GOT3 (cell line): ENCODE results near the gene B2M.
A peak's percentile ranks its signal among the peaks of the same experiment; 100 is the strongest.
"Not testable (repeated sequence)": the region's sequence is repeated elsewhere in the genome, so short reads cannot be mapped to it uniquely, and the experiment has no call there.

Experiments
- DNase-seq: peaks from one replicate; lab custom pipeline; 2025; ENCODE audit warnings: mixed read lengths; lab: John Stamatoyannopoulos, UW

Gene B2M

DNA sequence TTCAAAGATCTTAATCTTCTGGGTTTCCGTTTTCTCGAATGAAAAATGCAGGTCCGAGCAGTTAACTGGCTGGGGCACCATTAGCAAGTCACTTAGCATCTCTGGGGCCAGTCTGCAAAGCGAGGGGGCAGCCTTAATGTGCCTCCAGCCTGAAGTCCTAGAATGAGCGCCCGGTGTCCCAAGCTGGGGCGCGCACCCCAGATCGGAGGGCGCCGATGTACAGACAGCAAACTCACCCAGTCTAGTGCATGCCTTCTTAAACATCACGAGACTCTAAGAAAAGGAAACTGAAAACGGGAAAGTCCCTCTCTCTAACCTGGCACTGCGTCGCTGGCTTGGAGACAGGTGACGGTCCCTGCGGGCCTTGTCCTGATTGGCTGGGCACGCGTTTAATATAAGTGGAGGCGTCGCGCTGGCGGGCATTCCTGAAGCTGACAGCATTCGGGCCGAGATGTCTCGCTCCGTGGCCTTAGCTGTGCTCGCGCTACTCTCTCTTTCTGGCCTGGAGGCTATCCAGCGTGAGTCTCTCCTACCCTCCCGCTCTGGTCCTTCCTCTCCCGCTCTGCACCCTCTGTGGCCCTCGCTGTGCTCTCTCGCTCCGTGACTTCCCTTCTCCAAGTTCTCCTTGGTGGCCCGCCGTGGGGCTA, at the start of gene B2M, which contains the start of gene PATL2:
TSS of gene B2M (plus strand) at position 422 of the 647 bp plus-strand sequence. CDS start at position 452, 30 bp downstream.
TSS of gene PATL2 (minus strand) at position 228 of the 647 bp plus-strand sequence. CDS start 34,833 bp downstream, outside the sequence.
- DNase-seq = peak; percentile 93

- no peak for DNase-seq
These were observed 49.7 kb upstream of the B2M start for GRCh38 chr15:44661576-44661975.

DNA sequence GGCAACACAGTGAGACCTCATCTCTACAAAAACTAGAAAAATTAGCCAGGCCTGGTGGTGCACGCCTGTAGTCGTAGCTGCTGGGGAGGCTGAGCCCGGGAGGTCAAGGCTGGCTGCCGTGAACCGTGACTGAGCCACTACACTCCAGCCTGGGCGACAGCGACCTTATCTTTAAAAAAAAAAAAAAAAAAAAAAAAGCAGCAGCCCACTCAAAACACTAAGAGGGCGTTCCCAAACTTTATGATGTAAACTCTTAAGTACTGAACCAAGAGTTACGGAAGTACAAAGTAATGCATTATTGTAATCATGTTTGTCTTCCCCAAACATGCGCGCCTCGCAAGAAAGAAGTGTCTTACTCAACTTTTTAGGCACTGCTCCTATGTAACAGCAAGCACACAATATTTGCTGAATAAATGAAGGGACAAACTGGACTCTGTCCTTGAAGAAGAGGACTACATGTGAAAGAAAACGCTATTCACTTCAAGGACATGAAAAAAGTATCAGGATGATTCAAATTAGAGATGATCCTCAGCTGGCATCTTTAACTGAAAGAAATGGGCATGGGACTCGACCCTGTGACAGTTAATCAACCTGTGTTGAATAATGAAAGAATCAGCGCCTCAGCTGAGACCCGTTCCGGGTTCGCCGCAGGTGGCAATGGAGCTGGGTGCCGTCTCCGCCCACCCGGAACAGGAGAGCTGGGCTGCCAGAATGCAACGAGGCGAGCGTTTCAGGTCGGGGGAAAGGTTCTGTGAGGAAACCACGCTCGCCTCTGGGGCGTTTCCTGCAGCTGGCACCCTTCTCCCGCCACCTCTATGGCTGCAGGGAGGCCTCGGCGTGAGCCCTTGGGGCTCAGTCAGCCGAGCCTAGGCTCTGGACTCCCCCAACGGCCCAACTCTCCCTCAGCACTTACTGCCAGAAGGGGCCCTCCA, 48.6 kb upstream of the B2M start:
- DNase-seq = no peak

DNA sequence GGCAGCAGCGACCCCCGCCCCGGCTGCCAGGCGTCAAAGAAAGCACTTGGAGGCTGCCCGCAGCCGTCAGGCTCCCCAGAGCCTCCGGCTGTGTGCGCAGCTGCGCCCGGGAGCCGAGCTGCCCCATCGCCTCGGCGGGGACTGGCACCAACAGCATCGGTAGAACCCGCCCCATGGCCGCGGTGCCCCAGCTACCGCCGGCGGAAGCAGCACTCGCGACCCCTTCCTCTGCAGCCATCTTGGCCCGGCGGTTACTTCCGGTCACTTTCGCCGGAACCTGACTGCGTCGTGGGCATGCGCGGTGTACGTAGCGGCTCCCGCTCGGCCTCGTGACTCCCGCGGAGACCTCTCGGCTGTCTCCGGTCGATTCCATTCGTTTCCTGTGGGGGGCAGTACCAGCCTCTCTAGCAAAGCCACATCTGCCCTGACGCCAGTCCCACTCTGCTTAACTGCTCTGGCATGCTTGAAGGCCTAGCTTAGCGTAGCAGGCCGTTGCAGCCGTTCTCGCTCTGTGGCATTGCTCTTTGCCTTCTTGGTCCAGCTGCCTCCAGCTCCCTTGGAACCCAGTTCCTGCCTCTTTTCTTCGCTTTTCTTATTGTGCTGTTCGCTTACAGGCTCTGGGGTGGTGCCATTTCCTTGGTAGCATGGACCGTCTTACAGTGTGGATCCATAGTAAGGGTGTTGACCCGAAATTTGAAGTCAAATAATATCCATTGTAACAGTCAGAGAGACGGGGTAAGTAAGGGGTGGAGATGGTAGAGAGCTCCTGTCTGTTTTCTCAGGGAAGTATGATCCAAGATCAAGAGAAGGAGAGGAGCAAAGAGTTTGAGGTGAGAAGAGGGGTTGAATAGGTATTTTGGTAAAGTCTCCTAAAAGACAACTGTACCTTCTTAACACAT, 47.7 kb upstream of the B2M start, which contains the start of gene SPG11:
TSS of gene SPG11 (minus strand) at position 253 of the 899 bp plus-strand sequence. CDS start at position 238, 15 bp downstream.
- peak; percentile 86 for DNase-seq

DNA sequence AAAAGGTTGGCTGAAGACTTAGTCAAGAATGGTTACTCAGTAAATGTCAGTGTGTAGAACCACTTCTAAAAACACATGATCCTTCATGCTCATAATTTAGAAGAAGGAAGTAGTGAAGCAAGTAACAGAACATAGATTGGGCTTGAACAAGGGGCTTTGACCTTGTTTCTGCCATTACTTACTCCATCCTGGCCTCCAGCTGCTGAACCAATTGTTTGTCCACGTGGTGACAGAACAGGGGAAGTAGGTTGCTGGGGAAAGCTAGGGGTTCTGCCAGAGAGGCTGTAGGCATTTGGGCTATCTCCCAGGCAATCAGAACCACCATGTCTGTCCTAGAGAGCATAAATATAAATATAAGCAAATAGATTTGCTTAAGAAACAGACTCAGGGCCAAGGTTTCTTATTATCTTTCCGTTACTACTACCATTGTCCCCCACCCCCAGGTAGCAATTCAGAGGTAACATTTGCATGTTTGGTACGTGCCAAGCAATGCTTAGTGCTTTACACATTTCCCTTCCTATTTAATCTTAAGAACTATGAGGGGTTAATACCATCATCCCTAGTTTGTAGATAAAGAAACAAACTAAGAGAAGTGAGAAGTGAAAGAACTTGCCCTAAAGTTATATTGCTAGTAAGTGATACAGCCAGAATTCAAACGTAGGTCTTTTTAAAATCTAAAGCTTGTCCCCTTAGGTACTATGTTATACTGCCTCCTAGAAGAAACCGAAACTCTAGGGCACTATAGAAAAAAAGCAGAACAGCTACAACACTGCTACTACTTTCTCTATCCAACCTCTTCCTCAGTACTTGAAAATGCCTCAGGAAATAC, 44.9 kb upstream of the B2M start:
- DNase-seq = no peak

GRCh38 chr15:44667039-44667360, 44.3 kb upstream of the B2M start:
- DNase-seq = no peak

GRCh38 chr15:44668921-44669320, 42.4 kb upstream of the B2M start:
- DNase-seq = no peak

GRCh38 chr15:44670087-44670950, 41.0 kb upstream of the B2M start:
- DNase-seq = no peak

GRCh38 chr15:44673639-44674038, 37.7 kb upstream of the B2M start:
- no peak for DNase-seq

- DNase-seq = no peak
These were observed 35.4 kb upstream of the B2M start for GRCh38 chr15:44675911-44676310.

DNA sequence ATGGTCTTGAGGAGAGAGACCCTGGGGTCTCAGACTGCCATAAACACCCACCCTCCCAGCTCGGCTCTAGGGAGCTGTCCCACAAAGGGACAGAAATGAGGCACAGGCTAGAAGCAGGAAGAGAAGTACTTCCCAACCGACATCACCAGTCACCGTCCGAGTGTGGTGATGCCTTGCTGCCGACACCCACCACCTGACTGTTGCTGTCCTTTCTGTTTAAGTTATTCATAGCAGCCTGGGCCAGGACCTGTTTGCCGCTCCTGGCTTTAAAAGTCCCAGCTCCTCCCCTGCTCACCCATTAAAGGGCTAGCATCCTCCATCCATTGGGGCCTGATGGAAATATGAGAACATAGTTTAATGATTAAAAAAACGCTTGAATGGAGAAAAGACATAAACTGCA, 34.6 kb upstream of the B2M start:
- no peak for DNase-seq

DNA sequence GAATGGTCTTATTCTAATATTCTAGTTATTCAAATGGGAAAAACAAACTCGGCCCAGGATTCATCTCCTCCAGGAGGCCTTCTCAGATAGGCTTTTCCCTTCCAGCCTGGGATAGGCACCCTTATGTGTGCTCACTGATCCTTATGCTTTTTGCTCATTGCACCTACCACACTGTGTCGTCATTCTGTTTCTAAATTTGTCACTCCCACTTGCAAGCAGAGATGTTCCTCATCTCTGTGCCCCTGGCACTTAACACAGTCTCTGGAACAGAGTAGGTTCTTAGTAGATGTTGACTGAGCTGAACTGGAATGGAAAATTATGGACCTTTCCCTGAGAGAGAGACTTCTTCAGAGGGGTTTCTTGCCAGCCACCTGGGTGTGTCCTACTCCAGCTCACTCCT, 29.1 kb upstream of the B2M start:
- DNase-seq = no peak

DNA sequence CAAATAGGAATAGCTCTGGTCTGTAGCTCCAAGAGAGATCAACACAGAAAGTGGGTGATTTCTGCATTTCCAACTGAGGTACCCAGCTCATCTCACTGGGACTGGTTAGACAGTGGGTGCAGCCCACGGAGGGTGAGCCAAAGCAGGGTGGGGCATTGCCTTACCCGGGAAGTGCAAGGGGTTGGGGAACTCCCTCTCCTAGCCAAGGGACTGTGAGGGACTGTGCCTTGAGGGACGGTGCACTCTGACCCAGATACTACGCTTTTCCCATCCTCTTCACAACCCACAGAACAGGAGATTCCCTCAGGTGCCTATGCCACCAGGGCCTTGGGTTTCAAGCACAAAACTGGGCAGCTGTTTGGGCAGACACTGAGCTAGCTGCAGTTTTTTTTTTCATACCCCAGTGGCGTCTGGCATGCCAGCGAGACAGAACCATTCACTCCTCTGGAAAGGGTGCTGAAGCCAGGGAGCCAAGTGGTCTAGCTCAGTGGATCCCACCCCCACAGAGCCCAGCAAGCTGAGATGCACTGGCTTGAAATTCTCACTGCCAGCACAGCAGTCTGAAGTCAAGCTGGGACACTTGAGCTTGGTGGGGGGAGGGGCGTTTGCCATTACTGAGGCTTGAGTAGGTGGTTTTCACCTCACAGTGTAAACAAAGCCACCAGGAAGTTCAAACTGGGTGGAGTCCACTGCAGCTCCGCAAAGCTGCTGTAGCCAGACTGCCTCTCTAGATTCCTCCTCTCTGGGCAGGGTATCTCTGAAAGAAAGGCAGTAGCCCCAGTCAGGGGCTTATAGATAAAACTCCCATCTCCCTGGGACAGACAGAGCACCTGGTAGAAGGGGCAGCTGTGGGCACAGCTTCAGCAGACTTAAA, 28.3 kb upstream of the B2M start:
- not testable (repeated sequence) for DNase-seq

- not testable (repeated sequence) for DNase-seq
These were observed 22.0 kb upstream of the B2M start for GRCh38 chr15:44689318-44689717.

DNA sequence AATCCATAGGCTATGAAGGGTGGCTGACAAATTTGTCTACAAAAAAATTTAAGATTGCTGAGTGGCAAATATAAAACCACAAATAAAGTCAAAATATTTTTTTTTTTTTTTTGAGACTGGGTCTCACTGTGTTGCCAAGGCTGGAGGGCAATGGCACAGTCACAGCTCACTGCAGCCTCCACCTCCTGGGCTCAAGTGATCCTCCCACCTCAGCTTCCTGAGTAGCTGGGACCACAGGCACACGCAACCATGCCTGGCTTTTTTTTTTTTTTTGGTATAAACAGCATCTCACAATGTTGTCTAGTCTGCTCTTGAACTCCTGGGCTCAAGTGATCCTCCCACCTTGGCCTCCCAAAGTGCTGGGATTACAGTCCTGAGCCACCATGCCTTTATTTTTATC, 21.1 kb upstream of the B2M start:
- DNase-seq = not testable (repeated sequence)

DNA sequence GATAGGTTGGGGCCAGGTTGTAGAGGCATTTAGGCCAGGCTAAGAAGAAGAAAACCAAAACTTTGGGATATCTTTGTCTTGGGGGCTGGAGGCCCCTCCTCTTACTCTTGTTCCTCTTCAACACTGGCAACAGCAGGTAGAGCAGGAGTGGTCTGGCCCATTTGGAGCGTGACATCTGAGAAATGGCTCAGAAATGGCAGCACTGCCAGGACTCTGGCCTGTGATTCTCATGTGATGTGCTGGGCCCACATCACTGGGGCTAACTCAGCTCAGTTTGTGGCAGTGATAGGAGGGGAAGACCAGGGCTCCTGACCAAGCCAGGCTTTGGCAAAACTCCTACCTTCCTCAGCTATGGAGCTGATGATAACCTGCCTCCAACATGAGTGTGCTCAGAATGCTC, 18.7 kb upstream of the B2M start:
- DNase-seq = no peak

GRCh38 chr15:44694416-44694815, 16.9 kb upstream of the B2M start:
- DNase-seq = no peak

DNA sequence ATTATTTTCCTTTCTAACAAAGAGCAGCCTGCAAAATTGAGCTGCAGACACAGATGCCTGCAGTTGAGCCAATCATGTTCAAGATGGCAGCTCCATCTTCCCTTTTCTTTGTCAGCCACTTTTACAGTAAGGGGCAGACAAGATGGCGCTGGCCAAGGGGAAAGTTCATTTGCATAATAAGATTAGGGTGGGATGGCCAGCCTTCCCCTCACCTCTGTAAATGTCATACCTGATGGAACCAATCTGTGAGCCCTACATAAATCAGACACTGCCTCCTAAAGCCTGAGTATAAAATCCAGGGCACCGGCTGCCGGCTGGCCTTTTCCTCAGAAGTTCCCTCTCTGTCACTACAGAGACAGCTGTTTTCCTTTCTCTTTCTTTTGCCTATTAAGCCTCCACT, 16.0 kb upstream of the B2M start:
- DNase-seq = no peak

DNA sequence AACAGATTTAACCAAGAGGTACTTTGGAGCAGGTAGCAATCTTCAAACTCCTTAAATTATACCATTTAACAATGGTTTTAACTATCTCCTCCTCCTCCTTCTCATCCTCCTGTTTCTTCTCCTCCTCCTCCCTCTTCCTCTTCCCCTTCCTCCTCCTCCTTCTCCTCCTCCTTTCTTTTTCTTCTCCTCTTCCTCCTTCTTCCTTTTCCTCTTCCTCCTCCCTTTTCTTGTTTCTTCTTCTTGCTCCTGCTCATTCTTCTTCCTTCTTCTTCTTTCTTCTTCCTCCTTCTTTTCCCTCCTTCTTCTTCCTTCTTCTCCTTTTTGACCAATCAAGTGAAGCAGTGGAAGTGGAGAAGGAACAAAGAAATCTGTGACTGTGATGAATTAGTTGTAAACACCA, 14.3 kb upstream of the B2M start:
- no peak for DNase-seq
